Stimulated activated effector memory CD8-positive, alpha-beta T cell treated with anti-CD3 and anti-CD28 coated beads, Interleukin-12 subunit alpha, Interleukin-12 subunit beta, amount 100 ng/mL, for 72 hours (primary cell): Measurements from ENCODE around the gene SPACA9.

Experiments used
- ATAC-seq: fragments of 150-1000 bp; cut with Tn5 transposase; 2 replicates; pipeline ENCODE4 v1.10.0; 2021
- DNase-seq, 2 donors: peaks; one replicate each; pipeline ENCODE4 v3.0.0; 2021 to 2022; ENCODE audit warnings: low spot score in 2 of 2
- H3K27ac Mint-ChIP-seq: one replicate; pipeline ENCODE4 v1.8.0; 2022; ENCODE audit warnings: mild to moderate bottlenecking, mixed read lengths
- H3K36me3 Mint-ChIP-seq: one replicate; pipeline ENCODE4 v1.8.0; 2022; ENCODE audit warnings: mild to moderate bottlenecking, mixed read lengths
- H3K4me1 Mint-ChIP-seq: one replicate; pipeline ENCODE4 v1.8.0; 2022; ENCODE audit warnings: mixed read lengths
- H3K4me3 Mint-ChIP-seq: one replicate; pipeline ENCODE4 v1.8.0; 2022; ENCODE audit warnings: mild to moderate bottlenecking, mixed read lengths
- H3K9me3 Mint-ChIP-seq: one replicate; pipeline ENCODE4 v1.8.0; 2022; ENCODE audit warnings: mixed read lengths

SPACA9 gene

GRCh38 chr9:132898051-132898450 lies 19.4 kb downstream of the SPACA9 start:
- Mint-ChIP-seq H3K27ac (peak overlapping the region; percentile 44), H3K4me1 (no peaks in the 10 kb centered on the region), H3K9me3 (no peaks in the 10 kb centered on the region), H3K36me3 (peaks cover 65% of the 10 kb centered on the region), H3K4me3 (no peak overlapping the region)
- DNase-seq (no peak), ATAC-seq (no peak)

- Mint-ChIP-seq H3K9me3 (no peaks in the 10 kb centered on the region), H3K27ac (no peak overlapping the region)
Observed at GRCh38 chr9:132901858-132902831, 23.4 kb downstream of the SPACA9 start.

GRCh38 chr9:132903574-132904492 lies 25.1 kb downstream of the SPACA9 start:
- no peaks in the 10 kb centered on the region for H3K9me3 Mint-ChIP-seq
- ATAC-seq, result no peak
- peaks cover 6% of the 10 kb centered on the region for H3K4me1 Mint-ChIP-seq
- peaks cover 55% of the 10 kb centered on the region for H3K36me3 Mint-ChIP-seq
- H3K27ac Mint-ChIP-seq, result no peak overlapping the region
- no peak overlapping the region for H3K4me3 Mint-ChIP-seq
- DNase-seq, result no peak

More at GRCh38 chr9:132901858-132902831, 23.4 kb downstream of the SPACA9 start:
- no peak overlapping the region for H3K4me3 Mint-ChIP-seq
- peaks cover 69% of the 10 kb centered on the region for H3K36me3 Mint-ChIP-seq
- ATAC-seq, result peak; percentile 97
- DNase-seq, result peak; percentile 70 to 88
- H3K4me1 Mint-ChIP-seq, result no peaks in the 10 kb centered on the region

- H3K36me3 Mint-ChIP-seq, result peaks cover 52% of the 10 kb centered on the region
- ATAC-seq, result no peak
- H3K4me1 Mint-ChIP-seq, result peaks cover 13% of the 10 kb centered on the region
- no peaks in the 10 kb centered on the region for H3K9me3 Mint-ChIP-seq
- no peak overlapping the region for H3K27ac Mint-ChIP-seq
- no peak overlapping the region for H3K4me3 Mint-ChIP-seq
- no peak for DNase-seq
Observed at GRCh38 chr9:132905726-132906125, 27.0 kb downstream of the SPACA9 start.

GRCh38 chr9:132908635-132909034 lies 29.9 kb downstream of the SPACA9 start:
- ATAC-seq, result no peak
- H3K4me3 Mint-ChIP-seq, result no peak overlapping the region
- peaks cover 59% of the 10 kb centered on the region for H3K36me3 Mint-ChIP-seq
- no peak for DNase-seq
- no peaks in the 10 kb centered on the region for H3K9me3 Mint-ChIP-seq
- peak overlapping the region; percentile 68 for H3K27ac Mint-ChIP-seq
- H3K4me1 Mint-ChIP-seq, result peaks cover 13% of the 10 kb centered on the region

- H3K36me3 Mint-ChIP-seq, result peaks cover 59% of the 10 kb centered on the region
- ATAC-seq, result no peak
- H3K27ac Mint-ChIP-seq, result peak overlapping the region; percentile 68
- DNase-seq, result no peak
- H3K4me1 Mint-ChIP-seq, result peaks cover 13% of the 10 kb centered on the region
- no peak overlapping the region for H3K4me3 Mint-ChIP-seq
- H3K9me3 Mint-ChIP-seq, result no peaks in the 10 kb centered on the region
Observed at GRCh38 chr9:132909311-132909710, 30.6 kb downstream of the SPACA9 start.

- Mint-ChIP-seq H3K9me3 (no peaks in the 10 kb centered on the region), H3K4me1 (peaks cover 13% of the 10 kb centered on the region), H3K4me3 (no peak overlapping the region), H3K36me3 (peaks cover 65% of the 10 kb centered on the region), H3K27ac (no peak overlapping the region)
- DNase-seq (no peak), ATAC-seq (no peak)
Observed at GRCh38 chr9:132910376-132910775, 31.7 kb downstream of the SPACA9 start.

GRCh38 chr9:132912131-132912530 lies 33.4 kb downstream of the SPACA9 start:
- Mint-ChIP-seq H3K4me3 (no peak overlapping the region), H3K9me3 (no peaks in the 10 kb centered on the region), H3K36me3 (peaks cover 74% of the 10 kb centered on the region), H3K4me1 (peaks cover 13% of the 10 kb centered on the region), H3K27ac (no peak overlapping the region)
- ATAC-seq (no peak), DNase-seq (no peak)

- no peak overlapping the region for H3K27ac Mint-ChIP-seq
- ATAC-seq, result no peak
- DNase-seq, result no peak
- H3K4me3 Mint-ChIP-seq, result no peak overlapping the region
- H3K9me3 Mint-ChIP-seq, result no peaks in the 10 kb centered on the region
- H3K4me1 Mint-ChIP-seq, result no peaks in the 10 kb centered on the region
- peaks cover 85% of the 10 kb centered on the region for H3K36me3 Mint-ChIP-seq
Observed at GRCh38 chr9:132914924-132915323, 36.2 kb downstream of the SPACA9 start.

- no peaks in the 10 kb centered on the region for H3K4me1 Mint-ChIP-seq
- DNase-seq (no peak), ATAC-seq (no peak)
- no peaks in the 10 kb centered on the region for H3K9me3 Mint-ChIP-seq
- H3K4me3 Mint-ChIP-seq, result no peak overlapping the region
- H3K36me3 Mint-ChIP-seq, result peaks cover 82% of the 10 kb centered on the region
- peak overlapping the region; percentile 32 for H3K27ac Mint-ChIP-seq
Observed at GRCh38 chr9:132919614-132920268, 41.0 kb downstream of the SPACA9 start.

- no peak overlapping the region for H3K27ac Mint-ChIP-seq
- H3K4me1 Mint-ChIP-seq, result no peaks in the 10 kb centered on the region
- no peak overlapping the region for H3K4me3 Mint-ChIP-seq
- DNase-seq, result no peak
- no peak for ATAC-seq
- H3K9me3 Mint-ChIP-seq, result no peaks in the 10 kb centered on the region
- H3K36me3 Mint-ChIP-seq, result peaks cover 88% of the 10 kb centered on the region
Observed at GRCh38 chr9:132923346-132923902, 44.7 kb downstream of the SPACA9 start.

GRCh38 chr9:132927704-132928103 lies 49.0 kb downstream of the SPACA9 start:
- no peak overlapping the region for H3K27ac Mint-ChIP-seq
- H3K9me3 Mint-ChIP-seq, result no peaks in the 10 kb centered on the region
- DNase-seq (no peak), ATAC-seq (no peak)
- H3K4me3 Mint-ChIP-seq, result no peak overlapping the region
- peaks cover 7% of the 10 kb centered on the region for H3K4me1 Mint-ChIP-seq
- peaks cover 69% of the 10 kb centered on the region for H3K36me3 Mint-ChIP-seq

- Mint-ChIP-seq H3K27ac (no peak overlapping the region), H3K4me1 (peaks cover 18% of the 10 kb centered on the region), H3K4me3 (no peak overlapping the region), H3K36me3 (peaks cover 56% of the 10 kb centered on the region), H3K9me3 (no peaks in the 10 kb centered on the region)
- DNase-seq (no peak), ATAC-seq (no peak)
Observed at GRCh38 chr9:132931178-132931735, 52.6 kb downstream of the SPACA9 start.

- Mint-ChIP-seq H3K9me3 (no peaks in the 10 kb centered on the region), H3K36me3 (peaks cover 27% of the 10 kb centered on the region), H3K4me1 (peaks cover 18% of the 10 kb centered on the region), H3K4me3 (no peak overlapping the region), H3K27ac (no peak overlapping the region)
- no peak for DNase-seq
- ATAC-seq, result no peak
Observed at GRCh38 chr9:132935026-132935425, 56.3 kb downstream of the SPACA9 start.
